HL-60 (cell line): Measurements from ENCODE around the gene NFATC4.
A peak's percentile ranks its signal among the peaks of the same experiment; 100 is the strongest.

Source experiments
- DNase-seq, 2 experiments: peaks; one replicate each; pipeline ENCODE4 v3.0.0-alpha.2; 2010 to 2020; ENCODE audit warnings: low read depth in 1 of 2, low spot score in 1 of 2
- H3K27ac ChIP-seq: fragments of 250-450 bp; sonication (Bioruptor Pico); replicated peaks from 2 replicates; pipeline ENCODE4 v1.5.1; 2020; ENCODE audit warnings: mild to moderate bottlenecking, moderate library complexity
- H3K27me3 ChIP-seq: fragments of 250-450 bp; sonication (Bioruptor Pico); 2 replicates; pipeline ENCODE4 v1.5.1; 2021; ENCODE audit warnings: mild to moderate bottlenecking, moderate library complexity; ENCODE audit not compliant: insufficient read depth, poor library complexity, severe bottlenecking
- H3K4me3 ChIP-seq: replicated peaks from 2 replicates; pipeline ENCODE4 v1.5.1; 2011; ENCODE audit warnings: mild to moderate bottlenecking, control low read depth, low read length; ENCODE audit not compliant: insufficient read depth
- CTCF ChIP-seq: IDR thresholded peaks from one replicate; pipeline ENCODE4 v1.5.1; 2011; ENCODE audit warnings: low read length, control low read depth, inconsistent platforms; ENCODE audit not compliant: insufficient read depth
- GABPA ChIP-seq: IDR thresholded peaks from 2 replicates; pipeline ENCODE4 v1.6.1; 2012; ENCODE audit warnings: low read depth
- POLR2AphosphoS5 ChIP-seq: IDR thresholded peaks from 2 replicates; pipeline ENCODE4 v1.6.1; 2012; ENCODE audit warnings: low read depth
- REST ChIP-seq: IDR thresholded peaks from 2 replicates; pipeline ENCODE4 v1.6.1; 2012; ENCODE audit warnings: low read depth; ENCODE audit not compliant: insufficient replicate concordance
- SPI1 ChIP-seq: IDR thresholded peaks from 2 replicates; pipeline ENCODE4 v1.6.1; 2012; ENCODE audit warnings: low read depth, mild to moderate bottlenecking, borderline replicate concordance

Gene NFATC4

DNA sequence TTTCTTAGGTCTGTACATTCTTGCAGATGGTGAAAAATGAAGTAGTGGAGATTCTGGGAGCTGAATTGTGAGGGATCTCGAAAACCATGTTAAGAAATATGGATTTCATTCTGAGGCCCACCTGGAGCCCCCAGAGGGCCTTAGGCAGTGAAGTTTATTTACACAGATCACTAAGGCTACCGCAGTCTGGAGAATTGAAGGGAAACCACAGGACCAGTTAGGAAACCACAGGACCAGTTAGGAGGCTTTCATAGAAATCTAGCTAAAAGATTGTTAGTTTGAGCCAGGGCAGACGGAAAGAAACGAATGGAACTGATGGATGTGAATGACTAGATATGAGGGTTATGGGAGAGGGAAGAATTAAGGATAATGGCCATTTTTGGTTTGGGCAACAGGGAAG is 54.3 kb downstream of the NFATC4 start:
- Histone ChIP-seq H3K27ac (no peak overlapping the region), H3K27me3 (no peaks in the 10 kb centered on the region), H3K4me3 (no peak overlapping the region)
- DNase-seq, result peak in 1 of 2 experiments; percentile 31
- no peak for TF ChIP-seq GABPA
- no peak for TF ChIP-seq POLR2AphosphoS5
- no peak for TF ChIP-seq SPI1
- TF ChIP-seq REST, result no peak
- TF ChIP-seq CTCF, result no peak

- no peak for DNase-seq
- no peaks in the 10 kb centered on the region for H3K27me3 ChIP-seq
- TF ChIP-seq POLR2AphosphoS5 (no peak), SPI1 (no peak), REST (no peak), GABPA (no peak), CTCF (no peak)
- no peak overlapping the region for H3K27ac ChIP-seq
- no peak overlapping the region for H3K4me3 ChIP-seq
Measured at GRCh38 chr14:24422694-24423601, 55.0 kb downstream of the NFATC4 start.

- Histone ChIP-seq H3K27ac (no peak overlapping the region), H3K27me3 (no peaks in the 10 kb centered on the region), H3K4me3 (no peak overlapping the region)
- TF ChIP-seq GABPA (no peak), REST (no peak), POLR2AphosphoS5 (no peak), CTCF (no peak), SPI1 (no peak)
- DNase-seq, result no peak
Measured at GRCh38 chr14:24425704-24426103, 57.7 kb downstream of the NFATC4 start.
